SK-N-MC (cell line): ENCODE data around the gene GMDS.

Experiments used
- EZH2 ChIP-seq: fragments of 200-600 bp; sonication (generic); IDR thresholded peaks from one replicate; pipeline ENCODE4 v1.6.1; 2017; ENCODE audit warnings: antibody characterized with exemption
- POLR2AphosphoS5 ChIP-seq: IDR thresholded peaks from 2 replicates; pipeline ENCODE4 v1.6.1; 2012; ENCODE audit warnings: mild to moderate bottlenecking, low read depth, low read length, borderline replicate concordance

DNA sequence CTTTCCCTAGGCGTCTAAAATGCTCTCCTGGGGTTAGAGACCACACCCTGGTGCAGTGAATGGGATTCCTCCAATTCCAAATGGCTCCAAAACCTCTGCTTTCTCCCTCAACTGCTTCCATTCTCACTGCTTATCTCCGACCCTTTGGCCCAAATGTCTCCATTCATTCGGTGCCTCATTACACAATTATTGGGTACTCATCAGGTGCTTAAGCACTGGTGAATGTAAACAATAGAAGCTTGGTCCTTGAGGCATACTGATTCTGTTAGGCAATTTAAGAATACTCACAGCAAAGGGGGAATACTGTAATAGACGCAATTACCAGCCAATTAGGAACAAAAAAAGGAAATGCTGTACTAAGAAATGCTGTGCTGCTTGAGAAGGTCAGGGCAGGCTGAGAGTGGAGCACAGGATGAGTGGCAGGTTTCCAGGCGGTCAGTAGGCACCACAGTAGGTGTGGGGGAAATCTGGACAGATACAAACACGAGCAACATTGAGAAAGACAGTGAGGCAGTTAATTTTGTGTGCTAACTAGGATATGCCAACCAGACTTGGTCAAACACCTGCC lies 23.0 kb downstream of the GMDS start:
- no peak for TF ChIP-seq EZH2
- TF ChIP-seq POLR2AphosphoS5: no peak
